RWPE1 (cell line): ENCODE data around the gene SCLT1.

Experiments
- CTCF ChIA-PET: fragments of 350-600 bp; sonication (Branson Sonifier 250); formaldehyde crosslinking; extraction: SDS; loops from one replicate; lab custom pipeline; 2021; lab: Yijun Ruan, JAX
- POLR2A ChIA-PET: fragments of 400-600 bp; formaldehyde crosslinking; extraction: SDS; loops from one replicate; lab custom pipeline; 2020; ENCODE audit warnings: antibody characterized with exemption; ENCODE audit not compliant: low non-redundant PET; lab: Yijun Ruan, JAX
- DNase-seq: peaks from one replicate; pipeline ENCODE4 v3.0.0; 2012; ENCODE audit warnings: low spot score
- H3K27ac ChIP-seq: fragments of 450-650 bp; 2 replicates; pipeline ENCODE4 v1.5.1; 2017
- CTCF ChIP-seq: fragments of 450-650 bp; conservative IDR thresholded peaks from 2 replicates; pipeline ENCODE4 v1.5.1; 2017; ENCODE audit warnings: low read depth, mild to moderate bottlenecking

Gene SCLT1

DNA sequence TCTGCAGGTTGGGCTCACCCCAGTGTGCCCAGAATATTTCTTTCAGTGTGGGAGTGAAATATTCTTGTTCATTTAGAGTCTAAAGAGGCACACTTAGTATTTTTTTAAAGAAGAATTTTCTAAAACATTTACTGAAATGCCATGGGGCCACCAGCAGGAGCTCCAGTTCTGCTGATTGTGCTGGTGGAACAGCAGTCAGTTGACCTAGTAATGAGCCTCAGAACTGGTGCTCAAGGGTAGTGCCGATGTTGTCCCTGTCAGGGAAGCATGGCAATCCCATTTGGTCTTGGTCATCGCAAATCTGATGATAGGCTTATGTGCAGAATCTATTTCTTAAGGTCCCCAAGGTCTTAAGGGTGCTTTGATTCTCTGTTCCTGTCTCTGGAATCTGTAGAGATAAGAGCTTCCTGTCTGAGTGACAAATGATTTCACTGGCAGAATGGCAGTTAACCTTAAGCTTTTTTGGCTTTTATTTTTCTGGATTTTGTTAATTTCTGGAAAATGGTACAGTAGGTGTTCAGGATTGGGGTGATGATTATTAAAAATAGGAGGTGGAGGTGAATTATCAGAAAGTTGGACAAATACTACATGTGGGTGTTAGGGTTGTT lies 252.5 kb downstream of the SCLT1 start:
- TF ChIP-seq CTCF: no peak
- DNase-seq: no peak
- ChIA-PET CTCF (interaction anchor here (0.6 kb wide), 1 partner anchor 10 kb away, joined by 3 read pairs; no protein-coding TSS in a partner anchor), POLR2A (no interaction called here)
- no peak overlapping the region for H3K27ac ChIP-seq

DNA sequence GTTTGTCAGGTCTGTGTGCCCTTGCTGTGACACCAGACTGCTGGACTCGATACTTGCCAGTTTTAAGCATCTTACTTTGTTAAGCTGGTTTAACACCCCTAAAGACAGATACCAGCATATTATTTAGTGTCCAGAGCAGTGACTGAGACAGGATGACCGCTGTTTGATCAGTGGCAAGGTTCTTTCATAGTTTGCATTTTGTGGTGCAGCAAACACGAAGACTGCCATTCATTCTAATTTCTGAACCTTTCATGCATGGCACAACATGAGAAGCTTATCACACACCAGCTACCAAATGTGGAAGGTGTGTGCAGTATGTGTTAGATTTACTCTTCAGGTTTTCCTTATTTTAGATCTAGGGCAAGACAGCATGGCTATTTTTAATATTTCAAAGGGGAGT lies 255.7 kb downstream of the SCLT1 start:
- H3K27ac ChIP-seq: no peak overlapping the region
- CTCF ChIA-PET: no interaction called here
- TF ChIP-seq CTCF: no peak
- DNase-seq: no peak
- POLR2A ChIA-PET: no interaction called here

- POLR2A ChIA-PET: no interaction called here
- DNase-seq: no peak
- CTCF ChIA-PET: no interaction called here
- H3K27ac ChIP-seq: no peak overlapping the region
- TF ChIP-seq CTCF: no peak
Observed at GRCh38 chr4:128837198-128837597, 256.1 kb downstream of the SCLT1 start.

DNA sequence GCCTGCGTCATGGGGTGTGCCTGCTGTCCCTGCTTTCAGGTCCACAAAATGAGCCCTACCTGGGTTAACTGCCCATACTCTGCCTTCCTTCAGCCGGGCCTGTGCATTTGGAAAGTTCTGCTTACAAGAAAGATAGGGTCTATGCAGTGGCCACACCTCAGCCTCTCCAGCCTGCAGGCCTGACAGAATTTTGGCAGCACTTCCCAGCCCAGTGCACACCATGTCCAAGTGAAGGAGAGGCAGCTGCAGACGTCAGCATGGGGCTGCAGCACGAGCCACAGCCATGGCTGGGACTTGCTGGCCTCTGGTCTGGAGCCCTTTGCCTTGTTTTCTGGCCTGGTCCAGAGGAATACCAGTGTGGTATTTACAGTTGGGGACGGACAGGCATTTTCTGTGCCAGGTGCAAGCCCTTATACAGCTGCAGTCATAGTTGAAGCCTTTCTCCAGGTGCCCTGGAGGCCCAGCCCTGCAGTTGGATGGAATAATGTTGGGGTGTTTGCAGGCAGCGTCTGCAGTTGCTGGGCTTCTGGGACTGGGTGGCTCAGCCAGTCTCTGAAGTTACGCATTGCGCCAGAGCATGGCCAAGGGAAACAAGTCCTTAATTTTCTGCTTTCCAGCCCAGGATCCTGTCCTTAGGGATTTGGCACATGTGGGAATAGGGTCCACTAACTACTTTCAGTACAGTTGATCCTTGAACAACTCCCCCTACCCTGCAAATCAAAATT lies 257.7 kb downstream of the SCLT1 start:
- CTCF ChIA-PET: interaction anchor here (0.6 kb wide), 1 partner anchor 235 kb away, joined by 3 read pairs; no protein-coding TSS in a partner anchor
- TF ChIP-seq CTCF: no peak
- peak overlapping the region; percentile 15; the same call in 1 of the 2 replicates for H3K27ac ChIP-seq
- POLR2A ChIA-PET: no interaction called here
- DNase-seq: no peak
